Stimulated activated CD8-positive, alpha-beta memory T cell treated with anti-CD3 and anti-CD28 coated beads, Interleukin-4, amount 100 ng/mL, for 4 hours (primary cell): ENCODE results near the gene MRPL55.

Experiments used
- DNase-seq, 2 donors: peaks; one replicate each; pipeline ENCODE4 v3.0.0-alpha.2; 2020; ENCODE audit warnings: low read depth in 2 of 2, low spot score in 1 of 2

Gene MRPL55

GRCh38 chr1:228058949-228059633 lies 50.0 kb downstream of the MRPL55 start:
- DNase-seq = no peak

- DNase-seq = no peak
Measured at GRCh38 chr1:228058172-228058948, 50.7 kb downstream of the MRPL55 start.
